Activated CD4-positive, alpha-beta memory T cell treated with anti-CD3 and anti-CD28 coated beads for 36 hours (primary cell): Measurements from ENCODE around the gene NEURL1. TPM values are rescaled to one million over a fixed set of nuclear protein-coding genes. Genes with fewer than 3 reads are reported as not detected.
"Not testable (repeated sequence)": the region's sequence is repeated elsewhere in the genome, so short reads cannot be mapped to it uniquely, and the experiment has no call there.

Experiments used
- CTCF ChIA-PET: fragments of 350-600 bp; sonication (Branson Sonifier 250); formaldehyde crosslinking; loops from one replicate; lab custom pipeline; 2021; ENCODE audit warnings: antibody characterized with exemption, inconsistent platforms; lab: Charles Lee
- POLR2A ChIA-PET: fragments of 350-600 bp; sonication (Branson Sonifier 250); formaldehyde crosslinking; loops from one replicate; lab custom pipeline; 2021; ENCODE audit warnings: antibody characterized with exemption; lab: Charles Lee
- DNase-seq: peaks from one replicate; pipeline ENCODE4 v3.0.0-alpha.2; 2020
- H3K27ac Mint-ChIP-seq: one replicate; pipeline ENCODE4 v1.8.0; 2021; ENCODE audit warnings: mixed read lengths
- H3K27me3 Mint-ChIP-seq: one replicate; pipeline ENCODE4 v1.8.0; 2021; ENCODE audit warnings: mixed read lengths
- H3K36me3 Mint-ChIP-seq: one replicate; pipeline ENCODE4 v1.8.0; 2021; ENCODE audit warnings: mixed read lengths
- H3K4me1 Mint-ChIP-seq: one replicate; pipeline ENCODE4 v1.8.0; 2021; ENCODE audit warnings: low read depth, mixed read lengths
- H3K4me3 Mint-ChIP-seq: one replicate; pipeline ENCODE4 v1.8.0; 2021; ENCODE audit warnings: mild to moderate bottlenecking, mixed read lengths
- H3K9me3 Mint-ChIP-seq: one replicate; pipeline ENCODE4 v1.8.0; 2021; ENCODE audit warnings: mixed read lengths
- intact Hi-C: fragments of 100-400 bp; cut with micrococcal nuclease; formaldehyde crosslinking; loops from one replicate; pipeline ENCODE4 v1.15.1; 2023
- total RNA-seq, 2 experiments: library from RNA; stranded (reverse); gene quantifications; one replicate each; pipeline ENCODE4 v1.2.3, GENCODE V29; 2021

Gene NEURL1
- total RNA-seq, 2 experiments from 2014 or later: 1.8 to 2.4 TPM

DNA sequence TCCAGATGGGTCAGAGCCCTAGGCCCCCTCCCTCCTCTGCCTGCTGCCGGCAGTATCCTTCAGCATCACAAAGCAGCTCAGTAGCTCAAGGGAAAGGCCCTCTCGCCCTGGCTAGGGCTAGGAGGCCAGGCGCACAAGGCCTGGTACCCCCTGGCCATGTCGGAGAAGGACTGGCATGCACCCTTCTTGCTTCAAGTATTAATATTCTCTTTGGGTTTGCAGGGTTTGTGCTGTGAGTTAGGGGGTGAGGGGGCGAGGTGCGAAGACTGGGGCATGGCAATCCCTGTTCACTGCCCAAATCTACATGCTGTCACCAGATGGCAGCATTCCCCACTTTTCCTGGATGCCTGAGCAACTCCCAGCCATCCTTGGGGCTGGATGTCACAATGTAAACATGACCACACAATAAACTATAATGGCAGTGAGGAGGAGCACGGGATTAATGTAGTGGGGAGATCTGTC is 105.2 kb downstream of the NEURL1 start:
- CTCF ChIA-PET: interaction anchor here (0.6 to 5.5 kb wide), 6 partner anchors 13 to 98 kb away, joined by 3 to 43 read pairs (median 3); no protein-coding TSS in a partner anchor
- no peaks in the 10 kb centered on the region for H3K27me3 Mint-ChIP-seq
- H3K36me3 Mint-ChIP-seq: no peaks in the 10 kb centered on the region
- POLR2A ChIA-PET: no interaction called here
- no peak overlapping the region for H3K4me3 Mint-ChIP-seq
- no peaks in the 10 kb centered on the region for H3K9me3 Mint-ChIP-seq
- H3K27ac Mint-ChIP-seq: no peak overlapping the region
- H3K4me1 Mint-ChIP-seq: no peaks in the 10 kb centered on the region
- intact Hi-C loops: no loop called here
- DNase-seq: peak; percentile 45

DNA sequence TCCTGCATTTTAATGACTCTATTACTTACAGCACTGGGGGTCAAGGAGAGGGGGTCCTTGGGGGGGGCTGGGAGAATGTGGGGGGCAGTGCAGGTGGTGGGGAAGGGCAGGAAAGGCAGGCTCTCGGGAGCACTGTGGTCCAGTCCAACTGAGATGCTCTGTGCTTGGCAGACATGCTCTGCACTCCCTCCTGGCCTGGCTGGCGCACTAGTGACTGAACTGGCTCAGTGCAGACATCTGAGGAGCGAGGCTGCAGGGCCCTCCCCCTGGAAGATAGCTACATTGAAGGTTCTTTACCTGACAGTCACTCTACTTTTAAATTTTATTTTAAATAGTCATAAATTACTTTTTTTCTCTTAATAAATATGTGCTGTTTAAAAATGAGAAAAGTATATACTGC is 105.7 kb downstream of the NEURL1 start:
- Mint-ChIP-seq H3K27me3 (no peaks in the 10 kb centered on the region), H3K27ac (no peak overlapping the region), H3K4me1 (no peaks in the 10 kb centered on the region), H3K9me3 (no peaks in the 10 kb centered on the region), H3K4me3 (no peak overlapping the region), H3K36me3 (peaks cover 2% of the 10 kb centered on the region)
- ChIA-PET CTCF (interaction anchor here (1.0 to 5.5 kb wide), 4 partner anchors 79 to 97 kb away, joined by 3 to 43 read pairs (median 3); no protein-coding TSS in a partner anchor), POLR2A (no interaction called here)
- intact Hi-C loops: no loop called here
- DNase-seq: no peak

DNA sequence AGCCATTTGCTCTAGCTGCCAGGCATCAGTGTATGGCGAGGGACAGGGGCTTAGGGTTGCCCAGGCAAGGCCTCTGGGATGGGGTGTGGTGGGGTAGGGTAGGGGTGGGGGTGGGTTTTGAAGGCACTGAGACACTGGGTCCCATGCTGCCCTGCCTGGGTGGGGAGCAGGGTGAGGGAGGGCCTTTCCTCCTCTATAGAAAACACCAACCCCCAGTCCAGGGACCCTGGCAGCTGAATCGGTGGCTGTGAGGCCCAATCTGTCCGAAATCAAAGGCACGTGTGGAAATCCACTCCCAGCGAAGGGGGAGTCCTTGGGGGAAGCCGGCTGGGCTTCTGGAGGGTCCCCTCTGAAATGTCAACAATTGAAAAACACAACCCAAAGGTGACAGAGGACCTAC is 106.4 kb downstream of the NEURL1 start:
- Mint-ChIP-seq H3K4me1 (no peaks in the 10 kb centered on the region), H3K36me3 (peaks cover 2% of the 10 kb centered on the region)

DNA sequence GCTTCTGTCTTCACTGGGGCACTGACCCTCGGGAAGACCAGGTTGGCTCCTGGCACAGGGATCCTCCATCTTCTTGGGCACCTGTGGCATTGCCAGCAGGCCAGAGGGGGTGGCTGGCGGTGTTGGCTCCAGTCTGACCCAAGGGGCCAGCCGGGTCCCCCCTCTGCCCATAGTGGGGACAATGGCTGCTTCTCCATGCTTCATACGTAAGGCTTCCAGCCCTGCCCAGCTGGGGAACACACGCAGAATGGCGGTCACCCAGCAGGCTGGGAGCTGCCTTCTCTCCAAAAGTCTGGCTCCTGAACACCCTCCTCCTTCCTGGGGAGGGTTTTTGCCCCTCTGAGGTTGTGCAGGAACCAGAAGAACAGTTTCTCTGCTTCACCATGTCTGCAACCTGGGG is 106.8 kb downstream of the NEURL1 start:
- no peaks in the 10 kb centered on the region for H3K4me1 Mint-ChIP-seq
- POLR2A ChIA-PET: no interaction called here
- H3K27ac Mint-ChIP-seq: no peak overlapping the region
- H3K36me3 Mint-ChIP-seq: peaks cover 2% of the 10 kb centered on the region
- intact Hi-C loops: no loop called here
- no peaks in the 10 kb centered on the region for H3K9me3 Mint-ChIP-seq
- H3K27me3 Mint-ChIP-seq: no peaks in the 10 kb centered on the region
- no peak overlapping the region for H3K4me3 Mint-ChIP-seq
- CTCF ChIA-PET: interaction anchor here (5.5 kb wide), 1 partner anchor 86 kb away, joined by 43 read pairs; no protein-coding TSS in a partner anchor
- DNase-seq: no peak

More for the DNA sequence above, 106.4 kb downstream of the NEURL1 start:
- intact Hi-C loops: no loop called here
- no peaks in the 10 kb centered on the region for H3K9me3 Mint-ChIP-seq
- no peak overlapping the region for H3K27ac Mint-ChIP-seq
- CTCF ChIA-PET: interaction anchor here (5.5 kb wide), 1 partner anchor 86 kb away, joined by 43 read pairs; no protein-coding TSS in a partner anchor
- no peak overlapping the region for H3K4me3 Mint-ChIP-seq
- H3K27me3 Mint-ChIP-seq: no peaks in the 10 kb centered on the region
- no peak for DNase-seq
- POLR2A ChIA-PET: no interaction called here

DNA sequence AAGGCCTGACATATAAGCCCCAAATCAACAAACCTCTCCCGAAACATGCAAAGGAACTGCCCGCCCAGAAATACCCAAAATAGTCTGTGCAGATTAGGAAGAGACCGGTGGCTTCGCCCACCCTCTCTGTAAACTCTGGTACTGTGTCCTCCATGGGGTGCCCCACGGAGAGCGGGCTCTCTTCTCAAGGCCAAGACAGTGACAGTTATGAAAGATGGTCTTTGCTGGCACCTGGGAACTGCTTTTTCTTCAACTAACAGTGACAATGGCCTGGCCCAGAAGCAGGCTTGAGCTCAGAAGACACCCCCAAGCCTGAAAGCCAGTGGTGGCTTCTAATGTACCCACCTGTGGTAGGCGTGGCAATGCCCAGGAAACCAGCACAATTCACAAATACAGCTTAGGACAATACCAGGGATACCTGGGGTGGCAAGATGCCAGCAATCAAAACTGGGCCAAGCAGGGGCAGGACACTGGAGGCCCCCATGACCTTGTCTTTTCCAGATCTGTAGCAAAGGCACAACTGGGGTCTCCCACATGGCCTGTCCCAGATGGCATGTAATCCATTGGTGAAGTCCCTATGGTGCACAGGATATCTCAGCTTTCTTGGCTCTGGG is 107.6 kb downstream of the NEURL1 start:
- Mint-ChIP-seq H3K27ac (no peak overlapping the region), H3K4me3 (no peak overlapping the region), H3K9me3 (no peaks in the 10 kb centered on the region), H3K4me1 (no peaks in the 10 kb centered on the region), H3K27me3 (no peaks in the 10 kb centered on the region), H3K36me3 (peaks cover 2% of the 10 kb centered on the region)
- intact Hi-C loops: no loop called here
- ChIA-PET POLR2A (interaction anchor here (0.8 kb wide), 1 partner anchor 85 kb away, joined by 3 read pairs; no protein-coding TSS in a partner anchor), CTCF (interaction anchor here (5.5 kb wide), 1 partner anchor 85 kb away, joined by 43 read pairs; no protein-coding TSS in a partner anchor)
- no peak for DNase-seq

DNA sequence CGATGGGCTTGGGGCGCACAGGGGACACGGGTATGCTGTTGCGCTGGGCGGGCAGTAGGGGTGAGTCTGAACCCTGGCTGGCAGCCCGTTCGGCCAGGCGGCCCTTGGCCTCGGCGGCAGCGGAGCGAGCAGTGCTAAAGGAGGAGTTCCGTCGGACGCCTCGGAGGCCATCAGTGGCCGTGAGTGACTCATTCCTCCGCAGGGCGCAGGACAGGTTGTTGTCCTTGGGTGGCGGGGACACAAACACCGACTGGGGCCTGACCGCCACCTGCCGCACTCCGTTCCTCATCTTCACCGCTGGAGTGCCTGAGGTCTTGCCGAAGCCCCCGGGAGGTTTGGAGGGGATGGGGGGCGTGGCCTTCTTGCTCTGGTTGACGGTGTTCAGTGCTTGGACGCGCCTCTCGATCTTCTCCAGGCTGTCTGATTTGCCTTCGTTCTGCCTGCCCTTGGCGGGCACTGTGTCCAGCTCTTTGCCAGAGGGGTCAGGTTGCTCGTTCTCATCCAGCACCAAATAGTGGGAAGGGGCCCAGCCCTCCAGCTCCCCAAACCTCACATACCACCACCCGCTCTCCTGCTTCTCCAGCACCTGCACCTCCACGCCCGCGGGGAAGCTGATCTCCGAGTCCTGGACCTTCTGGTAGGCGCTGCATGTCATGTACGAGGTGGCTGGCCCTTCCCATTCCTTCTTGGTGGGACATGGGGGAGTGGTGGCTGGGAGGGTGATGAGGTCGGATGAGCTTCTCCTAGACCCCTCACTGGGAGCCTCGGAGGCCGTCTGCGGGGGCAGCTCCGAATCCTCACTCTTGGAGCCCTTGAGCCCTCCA is 108.7 kb downstream of the NEURL1 start:
- intact Hi-C loops: no loop called here
- Mint-ChIP-seq H3K9me3 (no peaks in the 10 kb centered on the region), H3K4me1 (no peaks in the 10 kb centered on the region), H3K27ac (no peak overlapping the region), H3K4me3 (no peak overlapping the region), H3K36me3 (peaks cover 2% of the 10 kb centered on the region), H3K27me3 (no peaks in the 10 kb centered on the region)
- ChIA-PET POLR2A (no interaction called here), CTCF (interaction anchor here (0.6 to 4.4 kb wide), 3 partner anchors 8 to 84 kb away, joined by 4 to 77 read pairs (median 5); no protein-coding TSS in a partner anchor)
- no peak for DNase-seq

DNA sequence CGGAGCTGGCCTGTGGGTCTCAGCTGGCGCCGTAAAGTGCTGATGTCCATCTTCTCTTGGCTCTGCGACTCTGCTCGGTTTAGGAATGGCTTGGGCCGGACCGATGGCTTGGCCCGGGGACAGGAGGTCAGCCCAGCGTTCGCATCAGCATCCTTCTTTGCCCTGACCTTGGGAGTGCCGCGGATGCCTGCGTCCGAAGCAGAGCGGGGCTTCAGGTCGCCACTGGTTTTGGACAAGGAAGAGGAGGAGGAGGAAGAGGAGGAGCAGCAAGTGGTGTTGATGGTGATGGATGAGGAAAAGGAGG is 109.3 kb downstream of the NEURL1 start:
- Mint-ChIP-seq H3K4me3 (no peak overlapping the region), H3K9me3 (no peaks in the 10 kb centered on the region), H3K4me1 (no peaks in the 10 kb centered on the region), H3K27me3 (no peaks in the 10 kb centered on the region), H3K36me3 (peaks cover 2% of the 10 kb centered on the region), H3K27ac (no peak overlapping the region)
- intact Hi-C loops: no loop called here
- ChIA-PET CTCF (interaction anchor here (0.6 to 4.4 kb wide), 3 partner anchors 9 to 83 kb away, joined by 4 to 77 read pairs (median 5); no protein-coding TSS in a partner anchor), POLR2A (no interaction called here)
- DNase-seq: no peak

DNA sequence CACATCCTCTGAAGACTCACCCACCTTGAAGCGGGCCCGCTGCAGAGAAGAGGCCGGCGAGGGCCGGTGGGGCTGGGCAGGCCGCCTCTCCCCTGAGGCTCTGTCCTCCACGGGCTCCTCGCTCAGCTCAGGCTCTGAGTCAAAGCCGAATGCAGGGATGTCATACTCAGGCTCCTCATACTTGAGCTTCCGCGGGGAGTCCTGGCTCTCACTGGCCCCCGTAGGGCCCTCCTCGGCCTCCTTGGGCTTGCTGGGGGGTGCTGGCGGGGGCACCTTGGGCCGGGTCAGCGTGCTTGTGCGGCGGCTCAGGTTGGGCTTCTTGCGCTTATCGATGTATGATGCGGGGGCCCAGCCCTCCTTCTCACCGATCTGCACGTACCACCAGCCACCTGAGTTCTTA is 109.9 kb downstream of the NEURL1 start:
- DNase-seq: no peak
- POLR2A ChIA-PET: no interaction called here
- no peaks in the 10 kb centered on the region for H3K9me3 Mint-ChIP-seq
- peaks cover 2% of the 10 kb centered on the region for H3K36me3 Mint-ChIP-seq
- no peak overlapping the region for H3K4me3 Mint-ChIP-seq
- H3K27ac Mint-ChIP-seq: no peak overlapping the region
- no peaks in the 10 kb centered on the region for H3K4me1 Mint-ChIP-seq
- CTCF ChIA-PET: interaction anchor here (4.4 kb wide), 1 partner anchor 83 kb away, joined by 77 read pairs; no protein-coding TSS in a partner anchor
- H3K27me3 Mint-ChIP-seq: no peaks in the 10 kb centered on the region
- intact Hi-C loops: no loop called here

DNA sequence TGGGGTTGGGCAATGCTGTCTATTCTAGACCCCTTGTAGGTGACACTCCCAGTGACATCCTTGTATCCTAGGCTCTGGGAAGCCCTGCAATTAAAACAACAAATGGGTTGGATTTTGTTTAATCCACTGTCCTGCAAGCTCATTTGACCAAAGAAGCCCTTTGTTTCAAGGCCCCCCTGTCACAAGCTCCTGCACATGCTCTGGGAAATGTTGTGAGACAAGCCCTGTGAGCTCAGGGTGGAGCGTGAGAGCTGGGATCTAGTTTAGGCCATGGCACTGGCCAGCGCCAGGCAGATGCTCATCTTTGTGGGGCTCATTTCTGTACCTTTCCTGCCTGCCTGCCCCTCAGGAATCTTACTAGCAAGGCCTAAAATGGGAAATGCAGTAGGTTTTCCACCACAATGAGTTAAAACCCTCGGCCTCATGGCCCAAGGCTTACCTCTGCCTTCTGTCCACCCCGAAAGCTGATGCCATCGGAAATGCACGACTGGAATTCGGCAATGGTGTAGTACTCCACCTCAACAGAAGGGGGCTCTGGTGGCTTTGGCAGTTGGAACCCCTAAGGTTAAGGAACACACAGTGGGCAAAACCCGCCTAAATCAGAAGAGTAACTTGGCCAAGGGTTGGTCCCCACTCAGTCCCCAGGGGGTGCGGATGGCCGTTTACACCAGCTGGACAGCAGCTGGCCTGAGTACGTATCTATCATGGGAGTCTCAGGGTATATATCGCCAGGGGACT is 112.0 kb downstream of the NEURL1 start:
- H3K4me1 Mint-ChIP-seq: no peaks in the 10 kb centered on the region
- intact Hi-C loops: loop anchor here (1.0 kb wide), 1 partner anchor 81 kb away; no protein-coding TSS in a partner anchor
- DNase-seq: peak; percentile 60
- no peak overlapping the region for H3K27ac Mint-ChIP-seq
- ChIA-PET CTCF (interaction anchor here (0.7 to 4.4 kb wide), 17 partner anchors 9 to 494 kb away, joined by 3 to 77 read pairs (median 3); no protein-coding TSS in a partner anchor), POLR2A (no interaction called here)
- H3K36me3 Mint-ChIP-seq: peaks cover 2% of the 10 kb centered on the region
- no peaks in the 10 kb centered on the region for H3K27me3 Mint-ChIP-seq
- H3K4me3 Mint-ChIP-seq: no peak overlapping the region
- no peaks in the 10 kb centered on the region for H3K9me3 Mint-ChIP-seq

DNA sequence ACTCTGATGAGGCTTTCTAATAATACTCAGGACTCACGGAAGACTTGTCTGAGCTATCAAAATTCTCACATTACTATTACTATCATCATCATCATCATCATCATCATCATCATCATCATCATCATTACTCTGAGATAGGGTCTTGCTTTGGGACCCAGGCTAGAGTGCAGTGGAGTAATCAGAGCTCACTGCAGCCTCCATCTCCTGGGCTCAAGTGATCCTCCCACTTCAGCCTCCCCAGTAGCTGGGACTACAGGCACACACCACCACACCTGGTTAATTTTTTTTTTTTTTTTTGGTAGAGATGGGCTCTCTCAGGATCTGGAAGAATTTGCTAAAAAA is 112.6 kb downstream of the NEURL1 start:
- H3K36me3 Mint-ChIP-seq, H3K4me3 Mint-ChIP-seq, POLR2A ChIA-PET, H3K9me3 Mint-ChIP-seq, DNase-seq, intact Hi-C loops, H3K4me1 Mint-ChIP-seq, H3K27ac Mint-ChIP-seq, H3K27me3 Mint-ChIP-seq: not testable (repeated sequence)
- CTCF ChIA-PET: interaction anchor here (0.7 to 4.4 kb wide), 12 partner anchors 8 to 494 kb away, joined by 3 to 77 read pairs (median 4); no protein-coding TSS in a partner anchor

DNA sequence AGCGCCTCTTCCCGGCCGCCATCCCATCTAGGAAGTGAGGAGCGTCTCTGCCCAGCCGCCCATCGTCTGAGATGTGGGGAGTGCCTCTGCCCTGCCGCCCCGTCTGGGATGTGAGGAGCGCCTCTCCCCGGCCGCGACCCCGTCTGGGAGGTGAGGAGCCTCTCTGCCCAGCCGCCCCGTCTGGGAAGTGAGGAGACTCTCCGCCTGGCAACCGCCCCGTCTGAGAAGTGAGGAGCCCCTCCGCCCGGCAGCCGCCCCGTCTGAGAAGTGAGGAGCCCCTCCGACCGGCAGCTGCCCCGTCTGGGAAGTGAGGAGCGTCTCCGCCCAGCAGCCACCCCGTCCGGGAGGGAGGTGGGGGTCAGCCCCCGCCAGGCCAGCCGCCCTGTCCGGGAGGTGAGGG is 113.5 kb downstream of the NEURL1 start:
- POLR2A ChIA-PET, H3K36me3 Mint-ChIP-seq, intact Hi-C loops, DNase-seq, H3K4me1 Mint-ChIP-seq, H3K27ac Mint-ChIP-seq, H3K4me3 Mint-ChIP-seq, H3K9me3 Mint-ChIP-seq, H3K27me3 Mint-ChIP-seq: not testable (repeated sequence)
- CTCF ChIA-PET: interaction anchor here (4.4 kb wide), 1 partner anchor 79 kb away, joined by 77 read pairs; no protein-coding TSS in a partner anchor
